GM18498 (cell line): Measurements from ENCODE around the gene ADRA2B.
"Not testable (repeated sequence)": the region's sequence is repeated elsewhere in the genome, so short reads cannot be mapped to it uniquely, and the experiment has no call there.

ENCODE experiments used
- ATAC-seq: cut with Tn5 transposase; IDR thresholded peaks from one replicate; pipeline ENCODE4 v1.9.1; 2021; ENCODE audit warnings: mild to moderate bottlenecking, moderate library complexity; ENCODE audit not compliant: unreplicated experiment

Gene ADRA2B

DNA sequence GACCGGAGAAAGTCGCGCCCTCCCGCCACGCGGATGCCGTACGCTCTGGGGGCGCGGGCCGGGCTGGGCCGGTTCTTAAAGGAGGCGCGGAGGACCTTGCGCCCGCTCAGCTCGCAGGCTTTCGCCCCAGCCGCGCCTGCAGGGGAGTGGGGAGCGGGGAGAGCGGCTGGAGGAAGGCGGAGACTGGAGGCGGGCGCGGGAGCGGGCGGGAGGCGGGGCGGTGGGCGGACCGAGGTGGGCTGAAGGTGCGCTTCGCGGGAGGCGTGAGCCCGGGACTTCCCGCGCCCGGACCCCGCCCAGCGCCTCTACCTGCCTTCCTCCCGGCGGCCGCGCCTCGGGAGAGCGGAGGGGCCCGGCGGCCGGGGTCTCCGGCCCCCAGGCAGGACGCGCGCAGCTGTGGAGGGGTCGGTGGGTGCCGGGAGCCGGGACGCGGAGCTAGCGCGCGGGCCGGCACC, at the start of gene ADRA2B:
ADRA2B (minus strand) TSS at position 148 of the 455 bp plus-strand sequence. CDS start 422 bp downstream, outside the sequence.
- peak; percentile 52 for ATAC-seq

DNA sequence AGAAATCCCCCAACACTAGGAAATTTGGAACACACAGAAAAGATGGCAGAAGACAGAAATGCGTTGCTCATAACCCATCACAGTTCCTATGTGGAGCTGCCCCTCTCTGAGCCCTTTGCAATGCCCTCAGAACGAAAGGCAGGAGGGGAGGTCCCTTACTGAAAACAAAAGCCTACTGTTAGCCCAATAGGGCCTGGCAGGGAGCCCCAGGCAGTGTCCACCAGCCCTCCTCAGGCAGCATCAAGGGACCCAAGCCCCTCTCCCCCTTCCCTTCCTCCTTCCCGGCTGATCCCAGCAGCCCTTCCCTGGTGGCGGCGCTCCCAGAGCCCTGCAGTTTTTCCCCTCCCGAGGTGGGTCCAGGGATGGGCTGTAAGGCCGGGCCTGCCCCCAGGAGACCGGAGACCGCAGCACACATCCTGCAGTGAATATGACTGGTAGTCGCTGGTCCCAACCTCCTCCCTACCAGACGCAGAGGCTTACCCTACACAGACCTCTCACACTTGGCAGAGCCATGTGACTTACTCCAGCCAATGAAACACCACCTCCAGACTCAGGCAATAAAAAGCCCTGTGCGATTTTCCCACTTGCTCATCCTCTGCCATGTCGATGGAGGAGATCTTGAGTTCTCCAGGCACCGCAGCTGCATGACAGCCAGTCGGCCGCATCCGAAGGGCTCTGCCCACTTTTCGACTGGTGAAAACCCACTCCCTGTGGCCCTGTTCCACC, 48.3 kb upstream of the ADRA2B start:
- peak; percentile 65 for ATAC-seq

DNA sequence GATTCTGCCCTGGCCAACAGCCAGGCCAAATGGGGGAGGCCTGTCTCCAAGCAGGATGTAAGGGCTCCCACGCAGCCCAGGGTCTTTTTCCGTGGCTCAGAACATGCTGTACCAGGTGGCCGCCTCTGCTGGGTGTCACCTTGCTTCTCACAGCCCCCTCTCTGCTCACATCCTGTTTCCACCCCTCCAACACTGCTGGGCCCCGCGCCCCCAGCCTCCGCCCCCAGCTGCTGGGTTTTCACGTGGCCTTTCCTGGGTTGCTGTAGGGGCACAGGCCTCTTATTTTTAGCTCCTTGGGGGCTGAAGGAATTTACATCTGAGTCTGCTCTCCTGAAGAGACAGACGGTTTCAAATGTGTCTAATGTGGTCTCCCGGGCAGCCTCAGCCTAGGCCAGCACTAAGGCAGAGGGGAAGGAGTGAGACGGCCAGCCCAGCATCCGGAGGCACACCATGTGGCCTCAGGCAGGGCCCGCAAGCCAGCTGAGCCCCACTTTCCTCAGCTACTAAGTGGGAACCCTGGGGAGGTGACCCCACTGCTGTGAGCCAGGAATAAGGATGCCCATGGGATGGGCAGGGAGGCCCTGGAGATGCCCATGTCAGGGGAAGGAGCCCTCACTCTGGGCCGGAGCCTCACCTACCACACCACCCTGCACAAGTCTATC, 47.5 kb upstream of the ADRA2B start:
- ATAC-seq = peak; percentile 70

DNA sequence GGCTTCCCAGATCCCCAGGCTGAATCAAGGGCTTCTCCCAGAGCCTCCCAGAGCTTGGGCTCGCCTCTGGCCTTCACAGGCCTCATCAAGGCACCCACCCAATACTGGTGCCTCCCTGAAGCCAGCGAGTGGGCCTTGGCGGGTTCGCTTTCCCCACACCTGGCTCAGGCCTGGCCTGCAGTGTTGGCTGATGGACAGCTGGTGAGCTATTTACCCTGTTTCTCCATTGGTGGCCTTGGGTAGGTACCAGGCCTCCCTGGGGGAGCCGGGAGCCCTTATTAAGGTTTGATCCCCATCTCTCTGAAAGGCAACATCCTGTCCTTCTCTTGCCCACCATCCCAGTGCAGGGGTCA, 47.0 kb upstream of the ADRA2B start:
- no peak for ATAC-seq

DNA sequence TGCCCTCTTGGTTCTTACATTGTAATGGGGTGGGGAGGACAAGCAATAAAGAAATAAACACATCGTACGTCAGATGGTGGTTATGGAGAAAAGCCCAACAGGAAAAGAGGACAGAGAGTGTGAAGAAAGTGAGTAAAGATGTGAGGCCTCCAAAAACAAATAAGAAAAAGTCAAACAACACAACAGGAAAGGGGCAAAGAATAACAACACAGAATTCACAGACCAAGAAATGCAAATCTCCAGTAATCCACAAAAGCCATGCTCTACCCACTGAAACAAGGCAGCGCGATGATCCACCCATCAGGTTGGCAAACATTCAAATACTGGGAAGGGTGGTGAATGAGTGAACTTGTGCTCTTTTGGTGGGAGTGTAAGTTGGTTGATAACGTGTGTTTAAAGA, 45.5 kb upstream of the ADRA2B start:
- no peak for ATAC-seq

DNA sequence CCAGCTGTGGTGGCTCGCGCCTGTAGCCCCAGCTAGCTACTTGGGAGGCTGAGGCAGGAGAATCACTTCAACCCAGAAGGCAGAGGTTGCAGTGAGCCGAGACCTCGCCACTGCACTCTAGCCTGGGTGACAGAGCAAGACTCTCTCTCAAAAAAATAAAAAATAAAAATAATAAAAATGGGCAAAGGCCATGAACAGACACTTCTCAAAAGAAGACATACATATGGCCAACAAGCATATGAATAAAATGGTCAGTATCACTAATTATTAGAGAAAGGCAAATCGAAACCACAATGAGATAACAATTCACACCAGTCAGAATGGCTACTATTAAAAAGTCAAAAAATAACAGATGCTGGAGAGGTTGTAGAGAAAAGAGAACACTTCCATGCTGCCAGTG, 44.0 kb upstream of the ADRA2B start:
- ATAC-seq = not testable (repeated sequence)

DNA sequence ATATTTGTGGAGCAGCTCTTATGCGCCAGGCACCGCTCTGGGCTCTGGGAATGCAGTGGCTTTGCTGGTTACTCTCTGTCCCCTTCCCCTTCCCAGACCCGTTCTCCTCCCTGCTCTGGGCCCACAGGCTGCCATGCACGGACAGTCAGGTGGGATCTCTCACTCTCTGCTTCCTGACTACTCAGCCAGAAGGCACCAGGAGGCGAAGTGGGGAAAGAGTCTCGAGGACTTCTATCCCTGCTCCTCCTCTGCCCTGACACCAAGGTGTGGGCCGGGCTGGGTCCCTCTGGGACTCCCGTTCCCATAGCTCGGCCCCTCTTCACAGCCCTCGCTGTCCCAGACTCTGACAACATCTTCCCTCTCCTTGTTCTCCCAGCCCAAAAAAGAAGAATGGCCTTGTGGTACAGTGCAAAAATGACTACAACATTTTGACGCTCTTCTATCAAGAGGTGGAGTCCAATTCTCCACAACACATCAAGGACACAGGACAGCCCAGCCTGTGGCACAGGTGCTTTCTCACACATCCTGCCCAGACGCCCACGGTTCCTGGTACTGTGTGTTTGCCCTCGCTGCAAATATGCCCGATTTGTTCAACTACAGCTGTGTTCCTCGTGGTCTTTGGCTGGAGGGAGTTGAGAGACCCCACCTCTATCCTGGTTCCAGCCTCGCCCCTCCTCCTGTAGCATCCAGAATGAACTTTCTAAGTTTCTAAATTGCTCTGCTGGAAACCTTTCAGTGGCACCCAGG, 42.9 kb upstream of the ADRA2B start:
- ATAC-seq = no peak

DNA sequence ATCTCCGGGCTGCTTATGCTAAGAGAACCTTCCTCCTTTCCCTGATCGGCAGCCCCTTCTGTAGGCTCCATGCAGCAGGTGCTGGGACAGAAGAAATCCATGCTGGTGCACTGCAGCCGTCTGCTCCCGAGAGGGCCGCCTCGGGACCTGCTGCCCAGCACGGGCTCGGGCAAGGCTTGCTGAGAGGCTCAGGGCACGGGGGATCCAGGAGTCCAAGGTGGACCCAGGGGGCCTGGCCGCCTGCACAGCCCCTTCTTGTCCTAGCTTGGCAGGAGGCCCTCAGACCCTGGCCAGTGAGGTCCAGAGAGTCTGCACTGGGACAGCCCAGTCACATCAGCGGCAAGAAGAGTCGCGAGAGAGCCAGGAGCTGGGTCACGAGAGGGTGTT, 42.2 kb upstream of the ADRA2B start:
- ATAC-seq = no peak

DNA sequence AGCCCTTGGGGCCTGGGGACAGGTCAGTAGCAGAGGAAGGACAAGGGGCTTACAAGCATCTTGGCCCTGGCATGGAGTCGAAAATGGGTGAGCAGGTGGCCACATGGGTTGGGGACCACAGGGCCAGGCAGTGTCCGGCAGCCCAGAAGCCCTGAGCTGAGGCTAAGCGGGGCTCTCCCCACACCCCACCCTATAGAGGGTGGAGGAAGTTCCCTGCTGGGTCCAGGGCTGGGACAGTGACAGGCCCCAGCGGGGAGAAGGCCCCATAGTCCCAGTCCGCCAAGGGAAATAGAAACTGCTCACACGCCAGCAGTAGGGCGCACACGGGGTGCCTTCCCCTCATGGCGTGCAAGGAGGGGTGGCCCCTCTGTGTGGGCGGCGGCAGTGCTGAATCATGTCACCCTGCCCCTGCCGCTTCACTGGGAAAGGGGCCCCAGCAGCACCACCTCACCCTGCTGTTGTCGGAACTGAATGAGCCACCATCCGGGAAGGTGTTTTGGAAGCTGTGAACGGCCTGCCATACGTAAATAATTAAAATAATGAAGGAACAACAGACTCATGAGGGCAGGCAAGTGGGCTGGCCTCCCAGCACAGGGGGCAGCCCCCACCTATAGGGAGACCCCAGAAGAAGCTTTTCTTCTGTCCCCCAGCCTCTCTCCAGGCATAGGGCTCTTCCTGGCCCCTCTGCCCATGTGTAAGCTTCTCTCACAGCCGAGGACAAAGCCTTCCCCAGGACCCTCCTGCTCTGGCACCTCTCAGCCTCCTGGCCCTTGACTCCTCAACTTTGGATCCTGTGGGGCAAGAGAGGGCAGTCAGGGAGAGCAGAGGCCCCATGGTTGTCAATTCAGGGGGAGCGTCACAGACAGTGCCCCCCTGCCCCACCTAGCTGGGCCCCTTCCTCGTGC, 41.5 kb upstream of the ADRA2B start:
- peak; percentile 65 for ATAC-seq

DNA sequence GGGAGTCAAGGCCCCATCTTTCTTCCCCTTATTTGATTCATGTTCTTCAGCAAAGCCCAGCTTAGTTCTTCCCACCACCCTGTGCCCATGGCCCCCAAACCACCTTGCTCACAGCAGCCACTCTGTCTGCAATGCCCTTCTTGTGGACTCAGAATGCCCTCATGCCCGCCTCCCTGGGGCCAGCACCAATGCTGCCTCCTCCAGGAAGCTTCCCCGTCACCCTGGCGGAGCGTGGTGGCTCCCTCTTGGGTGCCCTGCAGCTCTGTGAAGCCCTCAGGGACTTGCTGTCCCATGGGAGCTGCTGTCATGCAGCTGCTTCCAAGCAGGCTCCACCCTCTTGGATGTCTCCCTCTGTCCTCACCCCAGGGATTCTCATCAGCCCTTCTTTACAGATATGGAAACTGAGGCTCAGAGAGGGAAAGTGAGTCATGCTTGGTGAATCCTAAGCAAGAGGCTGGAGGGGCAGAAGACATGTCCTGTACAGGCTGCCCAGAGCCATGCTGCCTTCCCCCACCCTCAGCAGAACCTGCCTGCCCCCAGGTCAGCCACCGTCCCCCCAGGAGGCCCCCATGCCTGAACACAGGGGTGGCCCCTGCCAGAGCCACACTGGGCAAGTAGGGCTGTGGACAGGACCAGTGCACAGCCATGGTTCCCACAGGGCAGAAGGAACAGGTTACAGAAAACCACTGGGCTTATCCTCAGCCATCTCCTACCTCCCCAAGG, 40.7 kb upstream of the ADRA2B start:
- peak; percentile 37 for ATAC-seq

DNA sequence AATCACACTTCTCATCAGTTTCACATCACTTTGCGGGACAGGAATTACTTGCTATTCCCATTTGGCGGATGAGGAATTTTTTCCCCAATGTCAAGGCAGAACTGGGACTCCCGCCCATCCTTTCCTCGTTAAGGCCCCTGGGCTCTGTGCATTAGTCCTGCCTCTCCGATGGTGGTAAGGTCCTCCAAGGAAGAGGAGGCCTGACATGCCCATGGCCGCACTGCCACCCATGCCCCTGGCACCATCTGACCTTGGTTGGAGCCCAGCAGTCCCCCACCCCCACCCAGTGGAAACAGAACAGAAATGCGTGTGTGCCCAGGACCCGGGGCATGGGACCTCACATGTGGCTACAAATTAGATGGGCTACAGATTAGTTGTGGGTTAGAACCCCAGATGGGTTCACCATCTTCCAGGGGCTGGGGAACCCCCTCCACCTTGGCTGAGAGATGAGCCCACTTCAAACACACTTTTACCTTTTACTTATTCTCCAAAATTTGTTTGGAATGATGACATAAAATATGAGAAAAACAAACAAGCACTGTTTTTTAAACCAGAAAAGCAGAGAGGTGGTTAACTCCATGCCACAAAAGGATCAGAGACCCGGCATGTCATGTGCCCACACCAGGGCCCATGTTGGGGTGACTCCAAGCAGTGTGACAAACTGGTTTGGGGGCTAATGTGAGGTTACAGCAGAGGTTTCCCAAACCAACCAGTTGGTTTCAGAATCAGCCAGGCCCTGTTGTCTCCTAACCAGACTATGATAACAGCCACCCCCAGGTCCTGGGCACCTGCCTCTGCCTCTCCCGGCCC, 39.8 kb upstream of the ADRA2B start:
- no peak for ATAC-seq

DNA sequence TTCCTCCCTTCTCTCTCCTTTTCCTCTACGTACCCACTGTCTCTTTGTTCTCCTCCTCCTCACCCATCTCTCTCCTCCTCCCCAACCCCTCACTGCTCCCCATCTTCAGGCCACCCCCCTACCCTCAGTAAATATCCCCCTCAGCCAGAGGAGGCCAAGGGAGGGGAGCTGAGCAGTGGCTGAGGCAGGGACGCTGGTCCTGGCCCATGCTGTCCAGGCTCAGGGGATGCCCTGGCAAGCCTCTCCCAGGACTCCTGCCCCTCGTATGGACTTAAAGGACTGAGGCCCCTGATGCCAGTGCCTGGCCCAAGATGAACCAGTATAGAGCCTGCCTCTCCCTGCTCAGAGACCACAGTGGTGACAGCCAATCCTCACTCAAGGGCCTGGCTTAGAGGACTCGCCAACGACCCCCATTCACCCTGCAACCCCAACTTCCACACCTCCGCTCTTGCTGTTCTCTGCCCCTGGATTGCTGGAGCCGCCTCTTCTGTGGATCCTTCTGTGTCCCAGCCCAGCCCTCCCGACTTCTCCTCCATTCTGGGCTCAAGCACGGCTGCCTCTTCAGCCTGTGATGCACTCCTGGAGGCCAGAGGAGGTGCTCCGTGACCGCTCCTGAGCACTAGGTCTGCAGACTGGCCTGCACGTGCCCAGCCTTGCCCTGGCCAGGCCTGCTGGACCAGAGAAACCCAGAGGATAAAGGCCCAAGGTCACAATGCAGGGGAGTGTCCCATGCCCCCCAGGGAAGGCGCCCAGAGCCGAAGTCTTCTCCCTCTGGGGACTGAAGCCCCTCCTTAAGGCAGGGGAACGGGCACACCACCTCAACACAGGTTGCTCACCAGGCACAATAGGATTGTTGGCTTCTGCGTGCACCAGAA, 38.4 kb upstream of the ADRA2B start:
- no peak for ATAC-seq

DNA sequence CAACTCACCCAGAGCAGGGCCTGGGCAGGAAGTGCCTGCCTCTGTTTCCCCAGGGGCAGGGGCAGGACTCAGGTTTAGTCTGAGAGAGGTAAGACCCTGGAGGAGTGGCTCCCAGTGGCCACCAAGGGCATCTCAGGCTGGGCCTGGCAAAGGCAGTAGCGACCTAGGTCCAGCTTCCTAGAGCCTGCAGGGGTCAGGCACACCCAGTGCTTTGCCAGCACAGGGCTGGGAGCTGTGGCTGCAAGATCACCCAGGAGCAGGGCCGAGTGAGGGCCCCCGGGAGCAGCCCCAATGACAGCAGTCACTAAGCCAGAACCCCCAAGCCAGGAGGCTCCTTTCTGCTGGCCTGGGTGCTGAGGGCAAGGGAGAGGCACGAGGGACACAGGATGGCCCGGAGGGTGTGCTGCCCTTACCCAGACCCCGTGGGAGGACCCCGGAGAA, 37.6 kb upstream of the ADRA2B start:
- no peak for ATAC-seq

DNA sequence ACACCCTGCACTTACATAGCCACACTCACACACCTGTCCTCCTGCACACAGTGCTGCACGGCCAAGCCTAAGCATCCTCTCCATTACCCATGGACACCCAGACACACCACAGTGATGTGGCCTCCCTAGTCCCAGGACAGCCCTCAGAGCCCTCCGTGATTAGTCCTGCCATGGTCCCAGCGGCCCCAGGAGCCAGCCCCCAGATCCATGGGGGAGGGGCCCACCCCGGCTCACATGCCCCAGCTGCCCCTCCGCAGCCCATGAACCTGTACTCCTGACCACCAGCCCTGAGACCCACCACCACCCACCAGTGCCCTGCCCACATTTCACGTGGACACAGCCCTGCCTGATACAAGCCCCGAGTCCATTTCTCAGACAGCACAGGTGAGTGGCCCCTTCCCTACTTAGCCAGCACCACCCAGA, 36.9 kb upstream of the ADRA2B start:
- ATAC-seq = no peak

DNA sequence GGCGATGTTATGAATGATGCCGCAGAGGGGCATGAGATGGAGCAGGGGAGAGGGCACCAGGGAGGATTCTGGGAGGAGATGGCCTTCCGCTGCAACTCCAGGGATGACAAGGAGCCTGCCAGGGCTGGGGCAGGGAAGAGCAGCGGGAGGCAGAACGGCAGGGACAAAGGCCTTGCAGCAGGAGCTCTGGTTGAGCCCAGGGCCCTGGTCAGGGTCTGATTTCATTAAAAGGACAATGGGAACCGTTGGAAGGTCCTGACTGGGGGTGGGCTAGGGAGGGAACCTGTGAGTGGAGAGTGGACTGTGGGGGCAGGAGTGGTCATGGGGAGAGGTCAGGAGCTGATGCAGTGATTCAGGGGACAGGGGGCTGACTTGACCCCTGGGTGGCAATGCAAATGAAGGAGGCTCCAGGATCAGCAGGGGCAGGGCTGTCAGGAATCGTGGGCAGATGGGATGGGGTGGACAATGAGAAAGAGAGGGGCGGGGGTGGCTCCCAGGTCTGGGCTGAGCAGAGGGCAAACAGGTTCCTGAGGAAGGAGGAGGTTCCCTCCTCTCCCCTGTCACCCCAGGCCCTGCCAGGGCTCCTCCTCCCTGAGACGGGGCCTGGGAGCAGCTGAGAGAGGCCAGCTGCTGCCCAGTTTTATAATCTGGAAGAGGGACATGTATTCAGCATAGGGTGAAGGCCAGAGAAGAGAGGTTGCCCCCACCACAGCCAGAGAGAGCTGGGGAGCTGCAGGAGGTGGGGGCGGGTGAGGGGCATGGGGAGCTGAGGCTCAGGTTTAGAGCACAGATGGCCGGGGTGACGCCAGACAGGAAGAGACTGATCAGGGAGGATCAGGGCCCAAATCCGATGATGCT, 36.2 kb upstream of the ADRA2B start:
- no peak for ATAC-seq

DNA sequence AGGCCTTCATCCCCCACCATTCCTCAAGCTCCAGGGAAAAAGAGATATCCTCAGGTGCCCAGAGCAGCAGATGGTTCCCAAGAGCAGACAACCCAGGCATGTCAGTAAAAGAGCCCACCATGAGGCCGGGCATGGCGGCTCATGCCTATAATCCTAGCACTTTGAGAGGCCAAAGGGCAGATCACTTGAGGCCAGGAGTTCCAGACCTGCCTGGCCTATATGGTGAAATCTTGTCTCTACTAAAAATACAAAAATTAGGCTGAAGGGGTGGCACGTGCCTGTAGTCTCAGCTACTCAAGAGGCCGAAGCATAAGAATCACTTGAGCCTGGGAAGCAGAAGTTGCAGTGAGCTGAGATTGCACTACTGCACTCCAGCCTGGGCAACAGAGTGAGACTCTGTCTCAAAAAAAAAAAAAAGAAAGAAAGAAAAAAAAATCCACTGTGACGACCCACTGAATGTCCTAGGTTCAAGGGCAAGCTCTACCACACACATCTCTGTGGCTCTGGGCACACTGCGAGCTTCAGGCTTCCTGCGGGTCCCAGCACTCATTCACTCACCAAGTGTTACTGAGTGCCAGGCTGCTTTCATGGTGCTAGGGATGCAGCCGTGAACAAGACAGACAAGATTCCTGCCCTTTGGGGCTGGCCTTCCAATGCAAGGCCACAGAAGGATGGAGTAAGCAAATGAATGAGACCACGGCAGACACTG, 35.4 kb upstream of the ADRA2B start:
- ATAC-seq = no peak
